Hypothalamus (tissue), 51 donors: ENCODE measurements around the gene MUC13.

Experiments used
- DNase-seq, 51 donors: peaks; one replicate each; lab custom pipeline; 2025; lab: John Stamatoyannopoulos, UW

MUC13 gene

GRCh38 chr3:124951511-124952281, 17.1 kb upstream of the MUC13 start:
- DNase-seq: no peak

- DNase-seq: no peak
Observed at GRCh38 chr3:124950026-124950425, 15.5 kb upstream of the MUC13 start.

DNA sequence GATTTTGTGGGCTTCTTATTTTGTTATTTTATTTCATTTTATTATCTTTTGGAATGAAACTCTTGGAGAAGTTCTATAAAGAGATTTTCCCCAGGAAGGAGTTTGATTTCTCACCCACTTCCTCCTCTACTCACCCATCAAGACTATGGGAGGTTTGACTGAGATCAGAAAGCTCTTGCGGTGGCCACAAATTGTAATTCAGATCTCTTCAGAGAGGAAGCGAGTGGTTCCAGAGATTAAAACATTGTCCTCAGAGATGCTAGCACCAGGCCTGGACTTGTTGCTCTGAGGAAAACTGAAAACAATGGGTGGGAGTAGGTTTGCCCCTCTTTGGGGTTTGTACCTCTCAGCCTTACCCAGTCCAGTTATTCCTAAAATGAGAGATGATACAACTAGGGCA, 8.1 kb upstream of the MUC13 start:
- DNase-seq: no peak

DNA sequence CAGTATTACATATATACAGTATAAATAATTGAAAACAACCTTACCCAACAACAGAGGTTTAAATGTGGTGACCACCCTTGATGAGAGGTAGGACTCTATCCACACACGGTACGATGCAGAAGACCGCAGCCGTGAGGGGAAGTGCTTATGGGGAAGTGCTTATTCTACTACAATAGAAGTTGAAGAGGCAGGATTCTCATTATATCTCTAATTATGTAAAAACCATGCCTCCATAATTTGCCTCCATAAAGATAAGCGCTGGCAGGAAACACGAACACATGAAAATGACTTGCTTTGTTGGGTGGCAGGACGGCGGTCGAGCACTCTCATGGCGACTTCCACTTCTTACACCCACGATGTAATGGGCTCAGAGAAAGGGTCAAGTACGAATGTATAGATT, 7.2 kb upstream of the MUC13 start:
- no peak for DNase-seq

DNA sequence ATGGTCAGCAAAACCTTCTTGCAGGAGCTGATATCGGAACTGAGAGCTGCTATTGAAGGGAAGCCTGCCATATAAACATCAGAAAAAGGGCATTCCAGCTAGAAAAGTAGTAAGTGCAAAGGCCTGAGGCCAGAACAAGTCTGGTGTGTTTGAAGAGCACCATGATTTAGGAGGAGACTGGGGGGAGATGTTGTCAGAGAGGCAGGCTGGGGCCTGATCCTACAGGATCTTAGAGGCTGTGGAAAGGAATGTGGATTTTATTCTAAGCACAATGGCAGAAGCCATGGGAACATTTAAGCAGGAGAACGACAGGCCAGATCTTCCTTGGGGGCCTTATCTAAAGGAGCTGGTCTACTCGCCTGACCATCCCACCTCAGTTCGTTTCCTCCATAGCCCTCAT, 5.1 kb upstream of the MUC13 start:
- DNase-seq: no peak

GRCh38 chr3:124938896-124939295, 4.3 kb upstream of the MUC13 start:
- DNase-seq: no peak

GRCh38 chr3:124937049-124937448, 2.5 kb upstream of the MUC13 start:
- no peak for DNase-seq

GRCh38 chr3:124935794-124936542, 1.4 kb upstream of the MUC13 start:
- no peak for DNase-seq

DNA sequence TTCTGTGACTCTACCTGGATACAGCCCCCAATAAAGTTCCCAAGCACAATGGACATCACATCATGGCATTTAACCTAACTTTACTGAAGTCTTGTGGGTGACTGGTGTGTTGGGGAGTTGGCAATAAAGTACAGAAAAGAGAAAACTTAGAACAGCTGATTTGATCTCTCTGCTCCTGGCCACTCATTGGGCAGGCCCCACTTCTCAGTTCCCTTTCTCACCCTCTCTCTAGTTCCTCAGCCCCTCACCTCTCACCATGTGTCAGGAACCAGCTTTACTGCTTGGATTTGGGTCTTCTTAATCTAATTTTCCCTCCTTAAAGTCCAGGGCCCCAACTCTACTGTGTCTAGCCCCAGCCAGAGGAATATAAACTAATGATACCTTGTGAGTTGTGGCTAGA, 713 bp upstream of the MUC13 start:
- no peak for DNase-seq

DNA sequence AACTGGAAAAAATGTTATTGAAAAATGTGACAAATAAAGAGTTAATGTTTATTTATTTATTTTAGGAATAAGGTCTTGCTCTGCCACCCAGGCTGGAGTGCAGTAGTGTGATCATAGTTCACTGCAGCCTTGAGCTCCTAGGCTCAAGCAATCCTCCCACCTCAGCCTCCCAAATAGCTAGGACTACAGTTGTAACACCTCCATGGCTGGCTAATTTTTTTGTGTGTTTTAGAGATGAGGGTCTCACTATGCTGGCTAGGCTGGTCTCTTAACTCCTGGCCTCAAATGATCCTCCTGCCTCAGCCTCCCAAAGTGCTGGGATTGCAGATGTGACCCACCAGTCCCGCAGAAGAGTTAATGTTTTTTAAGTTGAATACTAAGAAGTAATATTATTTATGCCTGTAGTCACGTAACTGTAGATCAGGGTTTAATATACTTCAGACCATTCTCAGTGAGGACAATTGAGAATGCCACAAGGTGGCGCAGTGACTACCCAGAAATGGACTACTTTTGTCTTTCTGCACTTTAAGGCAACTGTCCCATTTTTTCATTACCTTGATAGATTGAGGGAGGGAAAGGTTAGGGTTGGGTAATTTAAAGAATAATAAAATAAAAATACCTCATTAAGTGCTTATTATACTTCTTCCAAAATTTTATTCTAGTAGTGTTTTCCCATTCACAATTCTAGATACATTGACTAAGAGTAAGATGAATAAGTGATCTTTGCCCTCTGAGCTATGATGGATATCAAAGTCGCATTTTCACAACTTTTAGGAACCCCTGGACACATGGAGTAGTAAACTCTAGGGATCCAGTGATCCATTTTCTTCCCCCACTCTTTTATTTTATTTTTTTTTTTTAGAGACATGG, 6.0 kb downstream of the MUC13 start:
- peak in 18 of 51 donors; percentile 1 to 51 (median 10) for DNase-seq

- DNase-seq: no peak
Observed at GRCh38 chr3:124927574-124928045, 6.9 kb downstream of the MUC13 start.

DNA sequence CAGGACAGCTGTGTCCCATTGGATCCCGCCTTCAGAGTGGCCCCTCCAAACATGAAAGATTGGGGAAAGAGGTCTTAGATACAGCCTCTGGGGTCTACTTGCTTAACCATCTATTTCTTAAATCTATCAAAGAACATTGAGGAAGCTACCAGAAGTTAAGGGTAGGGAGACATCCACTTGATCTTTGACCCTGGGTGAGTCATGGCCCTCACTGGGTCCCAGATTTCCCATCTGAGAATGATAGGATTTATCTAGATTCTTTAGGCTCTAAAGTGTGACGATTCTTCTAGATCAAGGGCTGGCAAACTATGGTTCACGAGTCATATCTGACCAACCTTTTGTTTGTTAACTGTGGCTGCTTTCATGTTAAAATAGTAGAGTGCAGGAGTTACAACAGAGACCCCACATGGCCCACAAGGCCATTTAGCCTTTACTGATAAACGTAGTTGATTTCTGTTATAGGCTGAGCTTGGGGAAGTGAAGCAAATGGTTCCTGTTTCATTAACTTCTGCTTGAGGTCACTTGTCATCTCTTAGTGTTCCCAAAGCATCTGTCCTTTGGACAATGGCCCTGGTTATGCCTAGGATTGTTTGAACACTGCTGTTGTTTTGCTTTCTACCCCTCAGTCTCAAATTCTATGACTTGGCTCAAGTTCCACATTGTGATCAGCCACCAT, 8.0 kb downstream of the MUC13 start:
- no peak for DNase-seq

- DNase-seq: no peak
Observed at GRCh38 chr3:124924741-124925140, 9.8 kb downstream of the MUC13 start.

- no peak for DNase-seq
Observed at GRCh38 chr3:124923833-124924232, 10.7 kb downstream of the MUC13 start.

- peak in 4 of 51 donors; percentile 9 to 34 (median 16) for DNase-seq
Observed at GRCh38 chr3:124920718-124921117, 13.8 kb downstream of the MUC13 start.

GRCh38 chr3:124919756-124920155, 14.8 kb downstream of the MUC13 start:
- no peak for DNase-seq

GRCh38 chr3:124918524-124918923, 16.0 kb downstream of the MUC13 start:
- DNase-seq: no peak

GRCh38 chr3:124916837-124917409, 17.6 kb downstream of the MUC13 start:
- DNase-seq: peak in 9 of 51 donors; percentile 2 to 11 (median 5)

GRCh38 chr3:124915254-124915653, 19.3 kb downstream of the MUC13 start:
- no peak for DNase-seq

DNA sequence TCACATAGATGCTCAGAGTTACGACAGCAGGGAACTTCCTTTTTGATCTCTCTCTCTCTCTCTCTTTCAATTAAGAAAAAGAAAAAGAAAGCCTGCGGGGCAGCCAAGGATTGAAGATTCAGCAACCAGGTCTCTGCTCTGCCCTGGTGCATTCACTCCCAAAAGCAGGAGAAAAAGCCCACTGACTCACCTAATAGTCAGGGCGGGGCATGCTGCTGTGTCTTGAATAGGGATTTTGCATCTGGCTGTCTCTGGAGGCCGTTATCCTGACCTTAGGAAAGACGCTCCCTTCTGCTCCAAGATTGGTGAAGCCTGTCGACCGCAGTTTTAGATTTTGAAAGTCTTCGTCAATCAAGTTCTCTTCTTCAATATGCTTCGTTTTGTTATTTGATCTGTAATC, 26.6 kb downstream of the MUC13 start:
- DNase-seq: no peak
